NCI-H128 (cell line): Measurements from ENCODE around the gene MSH5.
"Not testable (repeated sequence)": the region's sequence is repeated elsewhere in the genome, so short reads cannot be mapped to it uniquely, and the experiment has no call there.

ENCODE experiments used
- DNase-seq: peaks from one replicate; lab custom pipeline; 2025; ENCODE audit not compliant: unreplicated experiment; lab: John Stamatoyannopoulos, UW

Gene MSH5

GRCh38 chr6:31799781-31800180 is 60.0 kb downstream of the MSH5 start:
- no peak for DNase-seq

DNA sequence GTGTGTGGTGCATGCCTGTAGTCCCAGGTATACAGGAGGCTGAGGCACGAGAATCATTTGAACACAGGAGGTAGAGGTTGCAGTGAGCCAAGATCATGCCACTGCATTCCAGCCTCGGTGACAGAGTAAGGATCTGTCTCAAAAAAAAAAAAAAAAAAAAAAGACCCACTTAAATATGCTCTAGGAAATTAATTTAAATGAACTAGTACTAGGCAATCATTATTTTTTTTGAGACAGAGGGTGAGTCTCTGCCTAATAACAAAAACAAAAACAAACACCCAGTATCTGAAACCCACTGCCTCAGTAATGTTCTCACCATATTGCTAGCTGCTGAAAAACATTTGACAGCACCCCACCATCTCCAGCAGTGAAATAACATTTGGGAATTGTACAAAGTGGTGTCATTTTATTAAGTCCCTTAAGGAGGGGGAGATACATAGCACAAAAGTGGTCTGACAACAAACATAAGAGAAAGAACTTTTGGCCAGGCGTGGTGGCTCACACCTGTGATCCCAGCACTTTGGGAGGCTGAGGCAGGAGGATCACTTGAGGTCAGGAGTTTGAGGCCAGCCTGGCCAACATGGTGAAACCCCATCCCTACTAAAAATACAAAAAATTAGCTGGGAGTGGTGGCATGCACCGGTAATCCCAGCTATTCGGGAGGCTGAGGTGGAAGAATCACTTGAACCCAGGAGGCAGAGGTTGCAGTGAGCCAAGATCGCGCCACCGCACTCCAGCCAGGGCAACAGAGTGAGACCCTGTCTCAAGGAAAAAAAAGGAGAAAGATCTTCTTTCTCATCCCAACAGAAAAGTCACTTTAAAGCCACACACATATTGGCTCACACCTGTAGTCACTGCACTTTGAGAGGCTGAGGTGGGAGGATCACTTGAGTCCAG is 61.5 kb downstream of the MSH5 start:
- not testable (repeated sequence) for DNase-seq

GRCh38 chr6:31805939-31806469 is 66.2 kb downstream of the MSH5 start:
- no peak for DNase-seq

GRCh38 chr6:31806470-31807272 is 66.9 kb downstream of the MSH5 start, which contains the start of gene LSM2:
LSM2 (minus strand) TSS chr6:31806966; CDS start chr6:31806757, 209 bp downstream.
- peak; percentile 87 for DNase-seq

DNA sequence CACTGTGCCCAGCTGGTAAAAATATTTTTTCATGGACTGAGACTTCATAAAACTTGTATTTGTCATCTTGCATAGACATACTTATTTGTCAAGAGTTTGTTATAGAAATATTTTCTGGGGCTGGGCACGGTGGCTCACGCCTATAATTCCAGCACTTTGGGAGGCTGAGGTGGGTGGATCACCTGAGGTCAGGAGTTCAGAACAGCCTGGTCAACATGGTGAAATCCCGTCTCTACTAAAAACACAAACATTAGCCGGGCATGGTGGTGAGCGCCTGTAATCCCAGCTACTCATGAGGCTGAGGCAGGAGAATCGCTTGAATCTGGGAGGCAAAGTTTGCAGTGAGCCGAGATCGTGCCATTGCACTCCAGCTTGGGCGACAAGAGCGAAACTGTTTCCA is 68.8 kb downstream of the MSH5 start:
- not testable (repeated sequence) for DNase-seq

DNA sequence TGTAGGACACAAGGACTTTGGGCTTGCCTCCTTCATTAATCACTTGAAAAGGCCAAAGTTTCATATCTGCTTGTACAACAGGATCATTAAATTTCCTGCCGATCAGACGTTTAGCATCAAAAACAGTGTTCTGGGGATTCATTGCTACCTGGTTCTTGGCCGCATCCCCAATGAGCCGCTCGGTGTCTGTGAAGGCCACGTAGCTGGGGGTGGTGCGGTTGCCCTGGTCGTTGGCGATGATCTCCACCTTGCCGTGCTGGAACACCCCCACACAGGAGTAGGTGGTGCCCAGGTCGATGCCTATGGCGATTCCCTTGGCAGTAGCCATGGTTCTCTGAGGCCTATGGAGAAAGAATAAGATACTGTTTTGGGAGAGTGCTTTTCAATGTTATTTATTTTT is 71.8 kb downstream of the MSH5 start:
- no peak for DNase-seq
